Activated T-cell treated with anti-CD3 and anti-CD28 coated beads, Interleukin-2, amount 50 U/mL, for 1 hour (primary cell): Measurements from ENCODE around the gene KLK7.

Experiments used
- DNase-seq: peaks from one replicate; pipeline ENCODE4 v3.0.0-alpha.2; 2020

Gene KLK7

DNA sequence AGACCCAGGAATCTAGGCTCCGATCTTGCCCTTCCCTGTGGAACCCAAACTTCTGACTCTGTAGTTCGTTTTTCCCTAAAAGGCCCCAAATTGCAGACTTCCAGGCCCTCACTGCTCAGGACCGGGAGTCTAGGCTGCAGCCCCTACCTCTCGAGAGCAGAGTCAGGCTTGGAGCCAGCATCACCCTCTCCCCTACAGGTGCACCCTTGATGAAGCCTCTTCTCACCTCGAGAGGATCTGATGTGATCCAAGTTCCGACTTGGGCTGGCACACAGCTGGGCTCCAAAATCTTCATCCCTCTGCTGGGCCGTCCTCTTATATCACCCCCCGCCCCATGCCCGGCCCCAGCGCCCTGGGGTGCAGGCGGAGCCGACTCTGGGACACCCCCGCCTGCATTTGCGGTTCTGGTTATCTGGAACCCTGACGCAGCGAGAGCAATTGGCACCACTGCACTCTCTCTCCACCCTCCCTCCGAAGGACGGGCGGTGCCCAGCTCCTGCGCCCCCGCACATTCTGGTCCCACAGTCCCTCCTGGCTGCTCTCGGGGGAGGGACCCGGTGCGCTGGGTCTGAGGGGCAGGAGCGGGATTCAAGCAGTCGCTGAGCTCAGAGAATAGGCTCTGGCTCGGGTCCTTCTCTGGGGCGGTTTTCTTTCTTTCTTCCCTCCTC, at the start of gene KLK7:
TSS of gene KLK7 (minus strand) at position 293 of the 668 bp plus-strand sequence. CDS start 1,518 bp downstream, outside the sequence.
- no peak for DNase-seq

DNA sequence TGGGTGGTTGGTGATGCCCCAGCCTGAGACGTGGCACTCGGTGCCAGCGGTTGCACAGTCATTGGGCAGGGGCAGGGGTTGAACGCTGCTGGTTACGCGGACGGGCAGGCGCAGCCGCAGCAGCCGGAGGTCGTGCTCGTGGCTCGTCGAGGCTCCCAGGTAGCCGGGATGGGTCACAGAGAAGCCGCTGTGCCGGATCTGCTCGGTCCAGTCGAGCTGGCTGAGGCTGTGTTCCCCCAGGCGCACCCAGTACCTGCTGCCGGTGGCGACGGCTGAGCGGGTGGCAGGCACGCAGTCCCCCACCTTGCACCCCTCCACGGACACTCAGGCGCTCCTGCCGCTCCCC, 48.1 kb upstream of the KLK7 start:
- DNase-seq, result no peak

DNA sequence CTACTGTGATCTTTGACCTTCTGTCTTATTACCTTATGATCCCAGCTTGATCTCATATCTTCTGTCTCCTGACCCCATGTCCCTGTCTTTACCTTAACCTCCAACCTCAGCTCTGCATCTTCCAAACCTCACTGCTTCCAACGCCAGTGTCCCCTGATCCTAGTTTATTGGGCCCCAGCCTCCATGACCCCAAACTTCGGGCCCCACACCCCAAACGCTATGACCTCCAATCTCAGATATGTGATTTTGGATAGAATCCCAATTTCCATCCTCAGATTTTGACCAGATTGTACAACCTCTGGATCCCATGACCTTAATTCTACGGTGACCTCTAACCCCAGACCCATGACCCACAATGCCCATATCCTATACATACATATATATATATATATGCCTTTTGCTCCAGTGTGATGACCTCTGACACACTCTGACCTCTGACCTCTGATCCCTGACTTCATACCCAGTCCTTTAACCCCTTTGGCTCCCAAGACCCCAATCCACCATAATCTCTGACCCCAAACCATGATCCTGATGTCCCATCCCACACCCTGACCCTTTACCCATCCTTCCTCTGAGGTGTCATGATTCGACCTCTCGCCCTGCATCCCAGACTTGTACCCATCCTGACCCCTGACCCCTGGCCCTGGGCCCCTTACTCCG, 47.6 kb upstream of the KLK7 start:
- no peak for DNase-seq

DNA sequence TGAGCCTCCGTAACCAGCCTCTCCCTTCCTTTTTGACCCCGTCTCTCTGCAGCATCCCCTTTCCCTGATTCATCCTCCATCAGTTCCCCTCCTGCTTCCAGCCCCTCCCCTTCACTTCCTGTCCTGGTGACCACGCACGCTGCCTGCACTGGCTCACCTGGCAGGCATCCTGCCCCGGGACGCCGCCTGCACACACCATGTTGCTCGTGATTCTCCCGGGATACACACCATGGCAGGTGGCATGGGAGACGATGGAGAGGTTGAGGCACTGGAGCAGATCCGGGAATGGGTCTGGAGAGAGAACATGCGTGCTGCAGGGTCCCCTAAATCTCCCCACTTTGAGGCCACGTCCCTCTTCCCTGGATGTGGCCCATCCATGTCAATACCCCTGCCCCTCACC, 46.9 kb upstream of the KLK7 start:
- DNase-seq, result no peak

DNA sequence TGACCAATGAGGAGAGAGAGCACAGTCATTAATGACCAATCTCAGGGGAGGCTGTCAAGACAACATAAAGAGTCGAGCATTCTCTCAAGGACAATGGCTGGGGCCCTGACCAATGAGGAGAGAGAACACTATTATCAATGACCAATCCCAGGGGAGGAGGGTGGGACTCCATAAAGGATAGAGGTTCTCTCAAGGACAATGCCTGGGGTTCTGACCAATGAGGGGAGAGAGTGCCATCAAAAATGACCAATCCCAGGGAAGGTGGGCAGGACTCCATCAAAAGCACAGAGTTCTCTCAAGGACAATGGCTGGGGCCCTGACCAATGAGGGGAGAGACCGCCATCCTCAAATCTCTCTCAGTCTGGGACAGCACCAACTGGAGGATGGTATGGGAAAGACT, 46.0 kb upstream of the KLK7 start:
- DNase-seq, result no peak

DNA sequence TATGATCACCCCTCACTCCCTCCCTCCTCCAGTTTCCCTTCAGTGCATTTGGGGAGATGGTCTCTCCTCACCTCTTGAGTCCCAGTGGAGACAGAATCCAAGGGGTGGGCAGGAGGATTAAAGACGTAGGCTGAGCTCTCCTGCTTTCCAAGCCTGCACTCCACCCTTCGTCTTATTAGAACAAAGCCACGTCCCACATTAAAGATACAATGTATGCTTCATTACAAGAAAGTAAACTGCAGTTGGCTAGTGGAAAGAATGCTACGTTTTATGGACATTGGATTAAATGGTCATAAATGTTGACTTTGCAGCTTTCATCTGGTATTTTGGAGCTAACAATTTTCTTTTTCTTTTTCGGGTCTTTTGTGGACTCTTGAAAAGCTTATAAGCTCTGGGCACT, 44.2 kb upstream of the KLK7 start:
- DNase-seq, result no peak

DNA sequence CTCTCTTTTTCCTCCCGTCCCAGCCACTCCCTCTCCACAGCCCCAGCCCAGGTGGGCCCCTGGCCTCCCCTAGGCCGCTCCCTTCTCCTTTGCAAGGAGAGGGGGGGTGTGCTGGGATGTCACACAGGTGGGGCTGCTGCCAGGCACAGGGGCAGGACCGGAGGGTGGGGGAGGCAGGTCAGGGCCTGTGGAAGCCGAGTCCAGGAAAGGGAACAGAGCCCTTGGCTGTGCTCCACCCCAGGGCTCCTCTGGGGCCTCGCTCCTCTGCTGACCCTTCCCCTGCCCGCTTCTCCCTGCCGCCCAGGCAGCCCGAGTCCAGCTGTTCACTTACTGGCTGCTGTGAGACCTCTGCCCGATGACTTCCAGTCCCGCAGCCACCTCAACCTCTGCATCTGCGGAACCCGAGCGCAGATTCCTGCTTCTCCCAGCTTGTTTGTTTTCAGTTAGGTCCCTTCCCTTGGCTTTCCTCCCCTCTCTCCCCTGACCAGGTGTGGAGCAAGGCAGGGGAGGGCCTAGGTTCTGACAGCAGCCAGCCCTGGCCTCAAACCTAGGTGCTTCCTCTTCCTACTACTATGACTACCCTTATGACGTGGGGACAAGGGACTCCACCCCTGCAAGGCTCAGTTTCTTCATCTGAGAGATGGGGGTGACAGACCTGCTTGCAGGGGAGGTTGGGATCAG, 43.5 kb upstream of the KLK7 start:
- no peak for DNase-seq

DNA sequence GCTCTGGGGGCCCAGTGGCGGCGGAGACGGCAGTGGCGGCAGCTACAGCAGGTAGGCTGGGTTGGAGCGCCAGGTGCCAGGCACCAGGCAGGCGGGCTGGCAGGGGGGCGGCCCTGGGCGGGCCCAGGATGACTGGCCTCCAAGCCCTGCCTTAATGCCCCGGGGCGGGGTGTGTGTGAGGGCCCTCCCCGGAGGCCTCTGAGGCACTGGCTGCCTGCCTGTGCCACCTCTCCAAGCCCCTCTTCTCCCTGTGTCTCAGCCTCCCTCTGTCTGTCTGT, 42.8 kb upstream of the KLK7 start, which contains the start of gene KLK11:
TSS of gene KLK11 (minus strand) at position 63 of the 278 bp plus-strand sequence. CDS start 985 bp downstream, outside the sequence.
- DNase-seq, result no peak

DNA sequence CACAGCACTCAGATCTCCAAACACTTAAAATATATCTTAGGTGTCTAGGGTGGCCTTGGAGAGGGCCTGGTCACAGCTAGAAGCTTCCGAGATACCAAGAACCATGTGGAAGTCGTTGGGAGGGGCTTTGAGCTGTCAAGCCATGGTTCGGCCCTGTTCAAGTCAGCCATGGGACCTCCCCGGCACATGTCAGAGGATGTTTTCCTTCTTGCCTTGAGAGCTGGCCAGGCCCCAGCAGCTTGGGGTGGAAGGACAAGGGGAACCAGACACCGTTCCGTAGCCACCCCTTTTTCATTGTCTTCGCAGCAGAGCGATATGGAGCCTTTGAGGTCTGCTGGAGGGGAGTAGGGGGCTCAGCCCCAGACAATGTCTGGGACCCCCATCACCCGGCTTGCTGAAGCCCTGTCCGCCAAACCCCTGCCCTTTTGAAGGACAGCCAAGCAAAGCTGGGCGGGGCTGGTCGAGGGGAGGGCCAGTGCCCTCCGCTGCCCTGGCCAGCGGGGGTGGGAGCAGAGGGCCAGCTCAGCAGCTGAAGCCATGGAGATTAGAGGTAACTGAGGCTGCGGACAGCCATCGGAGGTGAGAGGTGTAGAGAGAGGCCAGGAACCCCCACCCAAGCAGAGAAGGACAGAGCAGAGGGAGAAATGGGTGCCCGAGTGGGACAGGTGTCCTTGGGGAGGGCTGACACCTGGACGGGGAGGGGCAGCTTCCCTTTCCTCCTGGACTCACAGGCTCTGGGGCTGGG, 42.3 kb upstream of the KLK7 start:
- no peak for DNase-seq

DNA sequence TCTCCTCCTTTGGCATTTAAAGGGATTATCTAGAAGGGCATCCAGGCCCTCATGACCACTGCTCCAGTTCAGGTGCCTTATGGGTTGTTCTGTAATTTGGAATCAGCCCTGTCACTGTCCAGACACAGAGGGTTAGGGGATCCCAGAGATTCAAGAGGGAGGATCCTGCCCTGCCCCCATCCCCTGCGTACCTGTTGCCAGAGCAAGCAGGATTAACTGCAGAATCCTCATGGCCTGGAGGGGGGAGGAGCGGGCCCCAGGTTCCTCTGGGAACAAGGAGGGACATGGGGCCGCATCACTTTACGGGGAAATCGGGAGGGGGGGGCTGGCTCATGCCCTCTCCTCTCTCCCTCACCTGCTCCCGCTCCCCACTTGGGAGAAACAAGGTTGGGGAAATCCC, 41.7 kb upstream of the KLK7 start:
- DNase-seq, result no peak

DNA sequence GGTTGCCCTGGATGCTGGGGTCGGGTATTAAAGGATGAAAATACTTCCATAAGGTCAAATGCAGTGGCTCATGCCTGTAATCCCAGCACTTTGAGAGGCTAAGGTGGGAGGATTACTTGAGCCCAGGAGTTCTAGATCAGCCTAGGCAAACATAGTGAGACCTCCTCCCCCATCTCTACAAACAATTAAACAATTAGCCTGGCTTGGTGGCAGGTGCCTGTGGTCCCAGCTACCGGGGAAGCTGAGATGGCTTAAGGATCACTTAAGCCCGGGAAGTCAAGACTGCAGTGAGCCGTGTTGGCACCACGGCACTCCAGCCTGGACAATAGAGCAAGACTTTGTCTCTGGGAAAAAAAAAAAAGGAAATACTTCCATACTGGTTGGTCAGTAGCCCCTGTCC, 41.2 kb upstream of the KLK7 start:
- no peak for DNase-seq

DNA sequence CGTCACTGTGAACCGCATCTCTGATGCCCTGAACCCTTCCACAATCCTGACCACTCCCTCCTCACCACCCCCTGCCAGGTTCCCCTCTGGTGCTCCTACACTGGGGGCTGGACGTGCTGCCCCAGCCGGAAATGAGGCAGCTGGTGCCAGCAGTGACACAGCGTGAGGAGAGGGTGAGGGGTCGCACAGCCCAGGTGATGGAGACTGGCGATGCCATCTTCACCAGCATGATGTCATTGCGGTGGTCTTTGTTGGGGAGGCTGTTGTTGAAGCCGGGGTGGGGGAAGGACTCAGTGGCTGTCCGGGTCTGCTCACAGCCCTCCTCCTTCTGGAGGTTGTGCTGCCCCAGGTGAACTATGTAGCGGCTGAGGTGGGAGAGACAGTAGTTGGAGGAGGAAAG, 40.2 kb upstream of the KLK7 start:
- DNase-seq, result no peak

DNA sequence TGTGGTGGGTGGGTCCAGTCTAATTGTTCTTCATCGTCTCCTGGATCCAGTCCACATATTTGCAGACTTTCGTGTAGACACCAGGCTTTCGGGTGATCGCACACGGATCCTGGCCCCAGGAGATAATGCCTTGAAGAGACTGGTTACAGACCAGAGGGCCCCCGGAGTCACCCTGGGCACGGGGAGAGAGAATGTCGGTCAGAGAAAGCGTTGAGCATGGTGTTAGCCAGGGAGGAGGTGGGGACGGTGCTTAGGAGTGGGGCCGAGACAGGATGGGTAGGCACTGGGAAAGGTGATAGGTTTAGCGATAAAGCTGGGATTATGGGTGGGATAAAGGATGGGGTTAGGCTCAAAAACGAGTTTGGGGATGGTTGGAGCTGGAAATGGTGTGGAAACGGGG, 38.8 kb upstream of the KLK7 start:
- no peak for DNase-seq

DNA sequence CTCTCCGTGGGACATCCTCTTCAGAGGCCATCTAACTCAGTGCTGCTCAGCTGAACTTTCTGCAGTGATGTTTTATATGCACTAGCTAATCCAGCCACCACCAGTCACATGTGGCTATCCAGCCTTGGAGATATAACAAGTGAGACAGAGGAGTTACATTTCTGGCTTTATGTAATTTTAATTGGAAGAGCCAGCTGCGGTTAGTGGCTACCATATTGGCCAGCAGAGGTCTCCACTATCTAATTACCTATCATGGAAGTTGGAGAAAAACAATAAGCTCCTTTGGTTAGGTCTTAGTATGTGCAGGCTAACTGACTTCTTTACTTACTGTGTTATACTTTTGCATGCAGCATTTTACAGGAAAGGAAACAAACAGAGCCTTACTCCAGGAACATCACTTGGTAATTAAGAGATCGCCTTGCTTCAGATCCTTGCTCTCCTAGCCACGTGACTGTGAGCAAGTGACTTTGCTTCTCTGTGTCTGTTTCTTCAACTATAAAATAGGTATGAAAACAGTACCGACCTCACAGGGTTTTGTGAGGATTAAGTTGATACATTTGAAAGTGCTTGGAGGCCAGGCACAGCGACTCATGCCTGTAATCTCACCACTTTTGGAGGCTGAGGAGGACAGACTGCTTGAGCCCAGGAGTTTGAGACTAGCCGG, 37.4 kb upstream of the KLK7 start:
- DNase-seq, result no peak

DNA sequence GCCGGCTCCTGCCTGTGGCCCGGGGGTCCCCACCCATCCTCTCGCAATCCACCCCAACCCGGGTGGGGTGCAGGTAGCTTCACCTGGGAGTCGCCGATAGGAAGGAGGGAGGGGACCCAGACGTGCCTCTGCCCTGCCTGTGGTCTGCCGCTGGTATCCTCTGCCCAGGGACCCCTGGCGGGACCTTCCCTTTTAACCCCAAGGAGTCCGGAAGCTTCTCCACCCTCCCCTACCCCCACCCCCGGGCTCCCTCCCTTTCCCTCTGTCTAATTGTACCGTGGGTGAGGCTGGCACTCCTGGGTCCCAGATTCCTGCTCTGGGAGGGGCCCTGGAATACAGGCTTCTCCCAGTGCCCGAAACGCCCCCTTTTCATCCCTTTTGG, 35.8 kb upstream of the KLK7 start, which contains the start of gene KLK10:
TSS of gene KLK10 (minus strand) at position 166 of the 382 bp plus-strand sequence. CDS start 579 bp downstream, outside the sequence.
- no peak for DNase-seq

DNA sequence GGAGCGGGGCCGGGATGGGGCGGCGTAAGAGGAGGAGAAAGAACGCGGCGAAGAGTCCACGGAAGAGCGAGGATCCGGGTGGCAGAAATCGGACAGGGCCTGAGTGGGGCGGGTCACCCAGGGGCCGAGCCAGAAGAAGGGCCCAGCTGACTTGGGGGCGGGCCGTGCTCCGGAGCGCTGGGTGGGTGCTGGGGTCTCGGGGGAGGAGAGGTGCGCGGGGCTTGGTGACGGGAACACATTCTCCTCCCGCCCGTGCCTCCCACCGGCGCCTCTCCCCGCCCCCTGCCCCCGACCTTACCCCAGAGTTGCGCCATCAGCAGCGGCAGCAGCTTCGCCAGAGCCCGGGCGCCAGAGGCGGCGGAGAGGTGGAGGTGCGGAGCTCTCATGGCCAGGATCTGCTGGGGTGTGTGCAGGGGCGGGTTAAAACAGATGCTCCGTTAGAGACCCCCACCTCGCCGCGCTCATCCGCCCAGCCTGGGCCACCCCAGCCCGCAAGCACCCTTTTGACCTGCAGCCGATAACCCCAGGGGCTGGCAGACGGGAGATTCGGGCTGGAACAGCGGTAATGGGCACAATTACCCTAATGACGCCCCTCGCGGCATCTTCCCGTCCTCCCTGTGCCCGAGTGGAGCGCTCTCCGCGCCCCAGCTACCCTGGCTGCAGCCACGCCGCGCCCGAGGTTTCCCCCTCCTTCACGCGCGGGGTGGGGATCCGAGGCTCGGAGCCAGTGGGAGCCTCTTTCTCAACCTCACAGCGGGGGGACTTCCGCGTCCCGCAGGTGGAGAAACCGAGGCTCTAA, 35.2 kb upstream of the KLK7 start:
- no peak for DNase-seq

DNA sequence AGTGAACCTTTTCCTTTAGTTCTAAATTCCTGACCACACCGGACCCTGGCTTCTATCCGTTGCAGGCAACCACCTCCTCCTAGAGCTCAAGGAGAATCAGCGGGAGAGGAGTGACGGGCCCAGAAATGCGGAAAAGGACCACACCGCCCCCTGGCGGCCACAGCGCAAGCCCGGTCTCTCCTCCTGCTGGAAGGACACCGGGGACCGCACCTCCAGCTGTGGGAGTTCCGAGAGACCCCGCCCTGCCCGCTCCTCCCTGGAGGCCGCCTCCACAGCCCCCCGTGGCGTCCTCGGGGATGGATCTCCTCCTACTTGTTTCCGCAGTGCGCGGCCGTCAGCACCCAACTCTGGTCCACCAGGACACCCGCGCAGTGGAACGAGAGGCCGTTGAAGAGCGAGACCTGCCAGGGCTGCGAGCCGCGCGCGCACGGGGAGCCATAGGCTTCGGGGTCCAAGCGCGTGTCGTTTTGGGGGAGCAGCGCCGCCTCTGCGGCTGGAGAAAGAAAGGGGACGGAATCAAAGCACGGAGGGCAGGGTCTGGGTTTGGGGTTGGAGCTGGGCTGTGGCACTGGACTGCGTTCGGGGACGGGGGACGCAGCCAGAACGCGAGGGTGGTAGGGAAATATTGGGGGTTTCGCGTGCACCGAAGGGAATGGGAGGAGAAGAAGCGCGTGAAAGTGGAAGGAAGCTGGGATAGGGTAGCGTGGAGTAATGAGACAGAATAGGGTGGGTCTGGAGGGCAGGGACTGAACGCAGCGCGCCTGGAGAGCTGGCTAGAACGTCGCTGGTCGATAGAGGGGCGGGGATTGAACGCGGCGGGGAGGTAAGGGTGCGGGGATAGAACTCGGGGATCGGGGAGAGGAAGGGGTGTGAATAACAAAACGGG, 33.3 kb upstream of the KLK7 start:
- peak; percentile 51 for DNase-seq

DNA sequence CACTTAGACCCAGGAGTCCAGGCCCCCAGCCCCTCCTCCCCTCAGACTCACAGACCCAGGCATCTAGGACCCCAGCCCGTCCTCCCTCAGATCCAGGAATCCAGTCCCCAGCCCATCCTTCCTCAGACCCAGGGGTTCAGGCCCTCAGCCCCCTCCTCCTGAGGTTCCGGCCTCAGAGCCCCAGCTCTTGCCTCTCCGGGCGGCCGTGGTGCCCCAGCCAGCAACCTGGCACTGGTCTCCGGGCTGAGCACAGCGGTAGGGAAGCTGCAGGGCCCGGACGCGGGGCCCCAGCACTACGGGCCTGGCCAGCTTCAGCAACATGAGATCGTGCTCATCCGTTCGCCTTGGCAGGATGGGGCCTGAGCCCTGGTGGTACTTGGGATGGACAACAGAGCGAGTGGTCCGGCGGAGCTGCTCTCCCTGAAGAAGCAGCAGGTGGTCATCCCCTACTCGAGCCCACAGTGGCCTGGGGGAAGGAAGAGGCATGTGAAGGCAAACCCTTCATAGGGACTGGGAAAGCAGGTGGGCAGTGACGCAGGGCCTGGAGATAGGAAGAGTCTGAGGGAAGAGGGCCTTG, 32.1 kb upstream of the KLK7 start:
- no peak for DNase-seq

DNA sequence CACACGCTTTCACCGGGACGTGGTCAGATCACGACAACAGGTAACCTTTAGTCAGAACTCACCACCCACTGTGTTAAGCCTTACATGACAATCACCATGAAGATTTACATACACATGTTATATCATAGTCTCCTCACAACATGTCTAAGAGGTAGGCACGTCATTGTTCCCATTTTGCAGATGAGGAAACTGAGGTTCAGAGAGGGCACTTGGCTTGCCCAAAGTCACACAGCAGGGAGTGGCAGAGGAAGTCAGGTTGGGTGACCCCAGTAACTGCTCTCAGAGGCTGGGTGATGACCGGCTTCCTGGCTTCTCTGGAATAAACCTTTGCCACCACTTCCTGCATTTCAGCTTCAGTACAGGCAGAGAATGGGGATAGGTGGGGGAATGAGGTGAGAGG, 30.5 kb upstream of the KLK7 start:
- DNase-seq, result no peak

DNA sequence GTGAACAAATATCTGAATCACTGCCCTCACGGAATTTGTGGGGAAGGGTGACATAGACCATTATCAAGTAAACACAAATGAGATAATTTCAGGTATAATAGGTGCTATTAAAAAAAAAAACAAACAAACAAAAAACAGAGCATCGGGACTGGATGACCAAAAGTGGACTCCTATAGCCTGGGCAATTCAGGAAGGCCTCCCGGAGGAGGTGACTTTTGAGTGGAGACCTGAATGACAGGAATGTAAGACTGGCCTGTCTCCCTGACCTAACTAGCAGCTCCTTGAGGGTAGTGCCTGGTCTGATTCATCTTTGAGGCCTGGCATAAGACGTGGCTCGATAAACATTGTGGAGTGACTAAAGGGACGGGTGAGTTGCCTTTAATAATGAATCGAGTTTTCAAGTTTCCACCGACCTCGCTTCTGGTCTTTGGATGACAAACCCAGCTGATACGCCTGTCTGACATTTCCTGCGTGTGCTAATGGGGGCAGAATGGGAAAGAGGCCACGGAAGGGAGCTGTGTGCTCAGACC, 29.0 kb upstream of the KLK7 start:
- DNase-seq, result no peak
